ENCODE measurements around the gene PIEZO2. TPM values are rescaled to one million over a fixed set of nuclear protein-coding genes. Genes with fewer than 3 reads are reported as not detected.

The PIEZO2 gene
- total RNA-seq, 1 donor from 2014 or later: 20.4 TPM

DNA sequence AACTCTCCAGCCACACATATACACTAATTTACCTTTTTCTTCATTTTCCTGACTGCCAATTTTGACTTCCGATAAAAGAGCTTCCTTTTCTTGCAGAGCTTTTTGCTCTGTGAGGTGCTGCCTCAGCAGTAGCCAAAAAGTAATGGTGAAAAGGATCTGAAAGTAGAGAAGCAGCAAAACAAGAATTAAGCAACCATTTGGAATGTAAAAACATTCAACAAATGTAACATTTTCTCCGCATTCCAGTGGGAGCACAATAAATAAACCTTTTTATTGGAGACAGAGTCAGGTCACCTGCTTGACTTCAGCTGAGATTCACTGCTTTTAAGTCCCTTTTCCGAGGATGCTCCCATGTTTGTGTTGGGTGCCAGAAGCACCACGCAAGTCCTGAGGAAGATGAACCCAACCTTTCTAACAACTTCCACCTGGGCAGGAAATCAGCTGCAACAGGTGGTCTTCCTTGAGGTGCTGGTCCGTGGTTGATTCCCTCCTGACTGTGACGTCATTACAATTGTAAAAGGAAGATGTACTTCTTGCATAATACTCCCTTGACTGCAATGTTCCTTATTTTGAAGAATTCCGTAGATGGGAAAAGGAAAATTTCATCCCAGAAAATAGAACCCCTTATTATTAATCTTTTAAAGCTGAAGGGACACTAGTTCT is 358.1 kb downstream of the PIEZO2 start:
- no peak for ATAC-seq
- peaks cover 5% of the 10 kb centered on the region for H3K4me1 ChIP-seq
- TF ChIP-seq, protein P1, sequence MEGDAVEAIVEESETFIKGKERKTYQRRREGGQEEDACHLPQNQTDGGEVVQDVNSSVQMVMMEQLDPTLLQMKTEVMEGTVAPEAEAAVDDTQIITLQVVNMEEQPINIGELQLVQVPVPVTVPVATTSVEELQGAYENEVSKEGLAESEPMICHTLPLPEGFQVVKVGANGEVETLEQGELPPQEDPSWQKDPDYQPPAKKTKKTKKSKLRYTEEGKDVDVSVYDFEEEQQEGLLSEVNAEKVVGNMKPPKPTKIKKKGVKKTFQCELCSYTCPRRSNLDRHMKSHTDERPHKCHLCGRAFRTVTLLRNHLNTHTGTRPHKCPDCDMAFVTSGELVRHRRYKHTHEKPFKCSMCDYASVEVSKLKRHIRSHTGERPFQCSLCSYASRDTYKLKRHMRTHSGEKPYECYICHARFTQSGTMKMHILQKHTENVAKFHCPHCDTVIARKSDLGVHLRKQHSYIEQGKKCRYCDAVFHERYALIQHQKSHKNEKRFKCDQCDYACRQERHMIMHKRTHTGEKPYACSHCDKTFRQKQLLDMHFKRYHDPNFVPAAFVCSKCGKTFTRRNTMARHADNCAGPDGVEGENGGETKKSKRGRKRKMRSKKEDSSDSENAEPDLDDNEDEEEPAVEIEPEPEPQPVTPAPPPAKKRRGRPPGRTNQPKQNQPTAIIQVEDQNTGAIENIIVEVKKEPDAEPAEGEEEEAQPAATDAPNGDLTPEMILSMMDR (IDR thresholded peaks at IDR 0.05): no peak

DNA sequence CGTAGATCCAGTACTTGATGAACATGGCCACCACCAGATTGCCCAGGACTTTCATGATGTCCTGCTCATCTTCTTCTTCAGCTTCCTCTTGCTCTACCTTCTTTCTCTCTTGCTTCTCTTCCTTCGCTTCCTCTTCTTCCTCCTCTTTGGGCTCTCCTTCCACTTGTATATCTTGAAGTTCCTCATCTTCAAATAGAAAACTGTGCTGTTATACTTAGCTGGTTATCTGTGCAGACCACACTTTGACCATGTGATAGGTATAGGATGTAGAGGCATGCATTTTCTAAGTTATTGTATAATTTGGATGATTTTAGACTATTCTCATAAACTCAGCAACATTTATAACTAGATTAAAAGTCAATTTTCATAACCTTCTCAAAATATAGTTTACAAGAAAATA is 360.2 kb downstream of the PIEZO2 start:
- H3K4me3 ChIP-seq: no peak overlapping the region
- peaks cover 5% of the 10 kb centered on the region for H3K4me1 ChIP-seq
- ATAC-seq: no peak
- DNase-seq: no peak
- H3K27me3 ChIP-seq: no peaks in the 10 kb centered on the region
- TF ChIP-seq, protein P1 (IDR thresholded peaks at IDR 0.05): no peak
- intact Hi-C loops (cut with DNase I): no loop called here
- no peaks in the 10 kb centered on the region for H3K36me3 ChIP-seq
- no peak overlapping the region for H3K27ac ChIP-seq
- H3K9me3 ChIP-seq: no peaks in the 10 kb centered on the region

More for the DNA sequence above, 358.1 kb downstream of the PIEZO2 start:
- DNase-seq: no peak
- Histone ChIP-seq H3K27me3 (no peaks in the 10 kb centered on the region), H3K27ac (no peak overlapping the region), H3K9me3 (no peaks in the 10 kb centered on the region), H3K36me3 (no peaks in the 10 kb centered on the region), H3K4me3 (no peak overlapping the region)
- intact Hi-C loops (cut with DNase I): no loop called here

DNA sequence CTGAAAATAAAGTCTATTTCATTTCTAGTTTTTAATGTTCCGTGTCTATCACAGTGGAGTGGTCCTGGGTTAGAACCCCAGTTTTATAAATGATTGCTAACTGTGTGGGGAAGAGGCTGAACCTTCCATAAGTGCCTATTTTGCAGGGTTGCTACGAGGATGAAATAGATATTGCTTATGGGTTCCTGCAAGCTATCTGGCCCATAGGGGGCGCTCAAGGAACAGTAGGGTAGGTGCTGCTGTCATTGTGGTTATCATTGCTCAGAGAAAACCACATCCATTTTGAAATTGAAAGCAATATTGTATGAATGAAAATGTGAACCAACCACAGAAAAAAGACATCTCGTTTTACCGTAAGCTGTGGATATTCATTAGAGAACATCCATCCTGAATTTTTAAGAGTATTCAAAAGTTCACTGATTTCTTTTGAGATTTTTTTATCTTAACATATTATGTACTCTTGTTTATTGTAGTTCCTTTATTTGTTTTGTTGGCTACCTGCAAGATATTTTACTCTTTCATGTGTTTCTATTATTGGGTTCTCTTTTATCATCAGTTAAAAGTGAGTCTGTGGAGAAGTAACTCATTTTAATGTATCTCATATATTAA is 362.0 kb downstream of the PIEZO2 start:
- Histone ChIP-seq H3K27ac (no peak overlapping the region), H3K4me1 (peaks cover 5% of the 10 kb centered on the region), H3K27me3 (no peaks in the 10 kb centered on the region), H3K9me3 (no peaks in the 10 kb centered on the region), H3K36me3 (no peaks in the 10 kb centered on the region), H3K4me3 (no peak overlapping the region)
- intact Hi-C loops (cut with DNase I): no loop called here
- DNase-seq: peak; percentile 83
- ATAC-seq: peak; percentile 97
- TF ChIP-seq, protein P1 (IDR thresholded peaks at IDR 0.05): peak; percentile 81

DNA sequence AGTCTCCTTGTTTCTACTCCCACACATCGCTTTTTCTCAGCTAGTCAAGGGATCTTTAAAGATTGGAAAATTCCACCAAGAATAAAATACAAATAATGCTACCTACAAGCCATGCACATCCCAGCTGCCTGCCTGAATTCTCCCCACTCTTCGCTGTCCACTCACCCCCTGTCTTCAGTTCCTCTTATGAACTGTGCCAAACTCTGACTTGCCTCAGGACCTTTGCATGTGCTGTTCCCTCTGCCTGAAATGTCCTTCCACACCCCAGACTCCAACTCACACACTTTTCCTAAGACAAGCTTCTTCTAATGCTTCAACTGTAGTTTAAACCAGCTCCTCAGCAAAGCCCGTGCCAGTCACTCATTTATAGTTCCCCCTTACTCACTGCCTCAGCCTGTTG is 363.6 kb downstream of the PIEZO2 start:
- DNase-seq: no peak
- TF ChIP-seq, protein P1 (IDR thresholded peaks at IDR 0.05): no peak

GRCh38 chr18:10784596-10785202 is 364.7 kb downstream of the PIEZO2 start:
- no peak for DNase-seq
- intact Hi-C loops (cut with DNase I): no loop called here
- H3K36me3 ChIP-seq: no peaks in the 10 kb centered on the region
- H3K9me3 ChIP-seq: no peaks in the 10 kb centered on the region
- ATAC-seq: no peak
- H3K27ac ChIP-seq: no peak overlapping the region
- H3K4me1 ChIP-seq: no peaks in the 10 kb centered on the region
- TF ChIP-seq, protein P1 (IDR thresholded peaks at IDR 0.05): no peak
- no peak overlapping the region for H3K4me3 ChIP-seq
- H3K27me3 ChIP-seq: no peaks in the 10 kb centered on the region

More for the DNA sequence above, 363.6 kb downstream of the PIEZO2 start:
- no peaks in the 10 kb centered on the region for H3K9me3 ChIP-seq
- H3K4me3 ChIP-seq: no peak overlapping the region
- H3K4me1 ChIP-seq: no peaks in the 10 kb centered on the region
- H3K36me3 ChIP-seq: no peaks in the 10 kb centered on the region
- H3K27me3 ChIP-seq: no peaks in the 10 kb centered on the region
- intact Hi-C loops (cut with DNase I): no loop called here
- H3K27ac ChIP-seq: no peak overlapping the region
- ATAC-seq: no peak

Data from upper lobe of right lung (tissue), 1 donor.